ENCODE measurements around the gene HNRNPH2. TPM values are rescaled to one million over a fixed set of nuclear protein-coding genes. Genes with fewer than 3 reads are reported as not detected.

Gene HNRNPH2
- total and polyA plus RNA-seq, 4 donors, result 31.5 to 36.9 (median 34.8) TPM

- H3K36me3 ChIP-seq (ENCODE audit: control insufficient read depth in 4 of 4, insufficient read depth in 3 of 4, low read depth in 1 of 4, low read length in 3 of 4), result no peaks in the 10 kb centered on the region
- no peak overlapping the region for H3K4me3 ChIP-seq (ENCODE audit: low read depth in 1 of 3, low read length in 3 of 3)
- H3K4me1 ChIP-seq (ENCODE audit: control insufficient read depth in 4 of 4, insufficient read depth in 4 of 4, low read length in 3 of 4), result no peaks in the 10 kb centered on the region
- H3K9ac ChIP-seq (ENCODE audit: low read depth in 1 of 2, low read length in 2 of 2), result no peak overlapping the region
- peak overlapping the region in 1 of 2 donors; percentile 9 for H3K27ac ChIP-seq (ENCODE audit: low read depth in 1 of 2, low read length in 2 of 2)
- TF ChIP-seq RXRA (IDR thresholded peaks at IDR 0.05), result no peak
- no peak for TF ChIP-seq CTCF (IDR thresholded peaks at IDR 0.05; ENCODE audit: low read depth, low read length, missing input control)
- no peak for TF ChIP-seq RAD21 (IDR thresholded peaks at IDR 0.05)
- no peak for TF ChIP-seq MAX (IDR thresholded peaks at IDR 0.05)
- no peak for TF ChIP-seq NR2F2 (IDR thresholded peaks at IDR 0.05)
- no peak for TF ChIP-seq REST (IDR thresholded peaks at IDR 0.05)
- no peak for DNase-seq (ENCODE audit: low spot score)
- H3K9me3 ChIP-seq (ENCODE audit: control insufficient read depth in 4 of 4, low read length in 3 of 4), result no peaks in the 10 kb centered on the region
- 77% methylated on average over 6 of the region's 6 CpGs for WGBS
- H3K27me3 ChIP-seq (ENCODE audit: control insufficient read depth in 4 of 4, insufficient read depth in 4 of 4, low read length in 3 of 4), result no peaks in the 10 kb centered on the region
Observed at GRCh38 chrX:101386542-101386885, 21.5 kb upstream of the HNRNPH2 start.

- WGBS, result 93% methylated on average over 3 of the region's 3 CpGs
Observed at GRCh38 chrX:101388604-101389003, 19.4 kb upstream of the HNRNPH2 start.

More at GRCh38 chrX:101388604-101389003, 19.4 kb upstream of the HNRNPH2 start:
- no peak overlapping the region for H3K27ac ChIP-seq (ENCODE audit: low read depth in 1 of 2, low read length in 2 of 2)
- no peak for TF ChIP-seq MAX (IDR thresholded peaks at IDR 0.05)
- TF ChIP-seq CTCF (IDR thresholded peaks at IDR 0.05; ENCODE audit: low read depth, low read length, missing input control), result no peak
- no peak for TF ChIP-seq FOXA2 (IDR thresholded peaks at IDR 0.05)
- no peak for TF ChIP-seq RXRA (IDR thresholded peaks at IDR 0.05)
- TF ChIP-seq GABPA (IDR thresholded peaks at IDR 0.05 in 1 of 2, conservative IDR thresholded peaks at IDR 0.05 in 1 of 2), result no peak
- TF ChIP-seq NR2F2 (IDR thresholded peaks at IDR 0.05), result no peak
- TF ChIP-seq YY1 (IDR thresholded peaks at IDR 0.05), result no peak
- no peak for TF ChIP-seq ATF3 (IDR thresholded peaks at IDR 0.05)
- TF ChIP-seq SP1 (IDR thresholded peaks at IDR 0.05), result no peak
- TF ChIP-seq HNF4G (IDR thresholded peaks at IDR 0.05), result no peak
- TF ChIP-seq JUND (IDR thresholded peaks at IDR 0.05), result no peak
- TF ChIP-seq REST (IDR thresholded peaks at IDR 0.05), result no peak
- no peak for TF ChIP-seq RAD21 (IDR thresholded peaks at IDR 0.05)
- no peak for TF ChIP-seq TAF1 (conservative IDR thresholded peaks at IDR 0.05)
- TF ChIP-seq FOXA1 (IDR thresholded peaks at IDR 0.05), result no peak
- no peak for TF ChIP-seq ZBTB33 (IDR thresholded peaks at IDR 0.05)
- no peak for TF ChIP-seq EGR1 (IDR thresholded peaks at IDR 0.05; ENCODE audit: low read depth in 2 of 2)
- no peak for TF ChIP-seq HNF4A (conservative IDR thresholded peaks at IDR 0.05)
- no peak overlapping the region for H3K4me3 ChIP-seq (ENCODE audit: low read depth in 1 of 3, low read length in 3 of 3)
- peaks cover 0 to 6% (median 1%) of the 10 kb centered on the region in 4 donors for H3K36me3 ChIP-seq (ENCODE audit: control insufficient read depth in 4 of 4, insufficient read depth in 3 of 4, low read depth in 1 of 4, low read length in 3 of 4)
- H3K9me3 ChIP-seq (ENCODE audit: control insufficient read depth in 4 of 4, low read length in 3 of 4), result no peaks in the 10 kb centered on the region
- peaks cover 0 to 5% (median 2%) of the 10 kb centered on the region in 4 donors for H3K4me1 ChIP-seq (ENCODE audit: control insufficient read depth in 4 of 4, insufficient read depth in 4 of 4, low read length in 3 of 4)
- no peak for DNase-seq (ENCODE audit: low spot score)
- no peak overlapping the region for H3K9ac ChIP-seq (ENCODE audit: low read depth in 1 of 2, low read length in 2 of 2)
- no peaks in the 10 kb centered on the region for H3K27me3 ChIP-seq (ENCODE audit: control insufficient read depth in 4 of 4, insufficient read depth in 4 of 4, low read length in 3 of 4)

All from liver (tissue), 9 donors.